Mesenchymal stem cell (in vitro differentiated cells and primary cell): ENCODE measurements around the gene CDH16.
"Not testable (repeated sequence)": the region's sequence is repeated elsewhere in the genome, so short reads cannot be mapped to it uniquely, and the experiment has no call there.

ENCODE experiments used
- DNase-seq: peaks from one replicate; pipeline ENCODE4 v3.0.0-alpha.2; 2013
- H2AFZ ChIP-seq: one replicate; pipeline ENCODE4 v1.6.1; 2013; ENCODE audit warnings: low read depth, mild to moderate bottlenecking, control low read depth, inconsistent platforms, low read length, moderate library complexity
- H2AK5ac ChIP-seq: 2 replicates; pipeline ENCODE4 v1.6.1; 2013; ENCODE audit warnings: low read length, moderate library complexity, mild to moderate bottlenecking, inconsistent platforms; ENCODE audit not compliant: severe bottlenecking
- H2BK120ac ChIP-seq: one replicate; pipeline ENCODE4 v1.6.1; 2013; ENCODE audit warnings: low read depth, mild to moderate bottlenecking, inconsistent platforms, low read length, moderate library complexity
- H2BK12ac ChIP-seq, 2 experiments: one replicate each; pipeline ENCODE4 v1.6.1; 2013; ENCODE audit warnings: inconsistent platforms in 2 of 2, low read length in 2 of 2, mild to moderate bottlenecking in 2 of 2, moderate library complexity in 2 of 2, control low read depth in 1 of 2
- H2BK15ac ChIP-seq: one replicate; pipeline ENCODE4 v1.6.1; 2013; ENCODE audit warnings: mild to moderate bottlenecking, low read depth, inconsistent platforms; ENCODE audit not compliant: poor library complexity, severe bottlenecking
- H2BK5ac ChIP-seq: 2 replicates; pipeline ENCODE4 v1.6.1; 2013; ENCODE audit warnings: low read depth, mild to moderate bottlenecking, low read length, control low read depth, inconsistent platforms; ENCODE audit not compliant: poor library complexity, severe bottlenecking
- H3K14ac ChIP-seq, 2 experiments: one replicate each; pipeline ENCODE4 v1.6.1; 2013; ENCODE audit warnings: inconsistent platforms in 2 of 2, low read length in 2 of 2, control low read depth in 1 of 2, mild to moderate bottlenecking in 1 of 2, moderate library complexity in 1 of 2
- H3K18ac ChIP-seq, 2 experiments: one replicate each; pipeline ENCODE4 v1.6.1; 2013; ENCODE audit warnings: inconsistent platforms in 2 of 2, low read length in 2 of 2, control low read depth in 1 of 2, low read depth in 1 of 2, mild to moderate bottlenecking in 1 of 2
- H3K23ac ChIP-seq, 2 experiments: one replicate each; pipeline ENCODE4 v1.6.1; 2013; ENCODE audit warnings: inconsistent platforms in 2 of 2, low read length in 2 of 2, mild to moderate bottlenecking in 2 of 2, moderate library complexity in 2 of 2, control low read depth in 1 of 2
- H3K27ac ChIP-seq: 2 replicates; pipeline ENCODE4 v1.5.1; 2013; ENCODE audit warnings: mild to moderate bottlenecking, moderate library complexity, low read length, control low read depth, inconsistent platforms; ENCODE audit not compliant: poor library complexity, severe bottlenecking
- H3K27me3 ChIP-seq, 2 experiments: 2 replicates each; pipeline versions ENCODE4 v1.6.1 to v1.7.0; 2013; ENCODE audit warnings: low read length in 2 of 2, mild to moderate bottlenecking in 2 of 2, moderate library complexity in 2 of 2, control low read depth in 1 of 2, inconsistent platforms in 1 of 2; ENCODE audit not compliant: control insufficient read depth in 1 of 2, insufficient read depth in 1 of 2
- H3K36me3 ChIP-seq, 2 experiments: 2 replicates each; pipeline versions ENCODE4 v1.6.1 to v1.7.0; 2013; ENCODE audit warnings: low read length in 2 of 2, control low read depth in 1 of 2, inconsistent platforms in 1 of 2, low read depth in 1 of 2, mild to moderate bottlenecking in 1 of 2; ENCODE audit not compliant: insufficient read depth in 2 of 2, control insufficient read depth in 1 of 2
- H3K4ac ChIP-seq, 2 experiments: one replicate each; pipeline ENCODE4 v1.6.1; 2013; ENCODE audit warnings: inconsistent platforms in 2 of 2, low read length in 2 of 2, mild to moderate bottlenecking in 2 of 2, moderate library complexity in 2 of 2, control low read depth in 1 of 2, low read depth in 1 of 2
- H3K4me1 ChIP-seq: 2 replicates; pipeline ENCODE4 v1.6.1; 2013; ENCODE audit warnings: low read depth, low read length, control low read depth; ENCODE audit not compliant: control insufficient read depth, insufficient read depth
- H3K4me2 ChIP-seq: 2 replicates; pipeline ENCODE4 v1.6.1; 2013; ENCODE audit warnings: low read length, mild to moderate bottlenecking, inconsistent platforms; ENCODE audit not compliant: poor library complexity, severe bottlenecking
- H3K4me3 ChIP-seq, 2 experiments: 2 replicates each; pipeline versions ENCODE4 v1.5.1 to v1.7.0; 2013; ENCODE audit warnings: low read length in 2 of 2, mild to moderate bottlenecking in 2 of 2, control low read depth in 1 of 2, low read depth in 1 of 2; ENCODE audit not compliant: insufficient read depth in 1 of 2
- H3K79me1 ChIP-seq: replicated peaks from 2 replicates; pipeline ENCODE4 v1.6.1; 2013; ENCODE audit warnings: mild to moderate bottlenecking, control low read depth, low read length, inconsistent platforms; ENCODE audit not compliant: poor library complexity, severe bottlenecking
- H3K9ac ChIP-seq: 2 replicates; pipeline ENCODE4 v1.7.0; 2013; ENCODE audit warnings: mild to moderate bottlenecking, low read length, moderate library complexity
- H3K9me3 ChIP-seq: 2 replicates; pipeline ENCODE4 v1.7.0; 2013; ENCODE audit warnings: mild to moderate bottlenecking, low read length; ENCODE audit not compliant: control insufficient read depth
- H4K8ac ChIP-seq: one replicate; pipeline ENCODE4 v1.6.1; 2013; ENCODE audit warnings: inconsistent platforms, mild to moderate bottlenecking, low read length, moderate library complexity
- H4K91ac ChIP-seq: one replicate; pipeline ENCODE4 v1.6.1; 2013; ENCODE audit warnings: mild to moderate bottlenecking, low read length, inconsistent platforms
- WGBS: methylation state at CpG from one replicate; pipeline ENCODE4 v1.1.7; 2013; ENCODE audit warnings: mixed read lengths; 5-methylcytosine and 5-hydroxymethylcytosine counted together

CDH16 gene

DNA sequence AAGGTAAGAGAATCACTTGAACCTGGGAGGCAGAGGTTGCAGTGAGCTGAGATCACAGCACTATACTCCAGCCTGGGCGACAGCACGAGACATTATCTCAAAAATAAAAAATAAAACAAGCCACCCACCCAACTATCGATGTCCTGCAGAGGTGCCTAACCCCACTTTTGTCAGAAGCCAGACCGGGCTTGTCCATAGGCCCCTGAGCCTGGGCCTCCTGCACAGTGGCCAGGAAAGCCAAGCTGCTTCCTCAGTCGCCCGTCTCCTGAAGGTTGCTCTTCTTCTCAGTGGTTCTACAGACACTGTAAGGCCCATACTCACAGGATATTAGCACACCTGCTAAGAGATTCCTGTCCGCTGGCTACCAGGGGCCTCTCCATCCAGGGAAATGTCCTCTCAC, 27.9 kb upstream of the CDH16 start:
- peaks cover 14 to 15% of the 10 kb centered on the region in 2 experiments for H3K27me3 ChIP-seq
- H2AFZ ChIP-seq, result no peak overlapping the region
- H4K91ac ChIP-seq, result no peak overlapping the region
- H2BK120ac ChIP-seq, result no peak overlapping the region
- H2AK5ac ChIP-seq, result no peak overlapping the region
- peaks cover 25 to 26% of the 10 kb centered on the region in 2 experiments for H3K36me3 ChIP-seq
- H3K18ac ChIP-seq, result no peak overlapping the region
- no peak overlapping the region for H3K9ac ChIP-seq
- H3K4me1 ChIP-seq, result peaks cover 7% of the 10 kb centered on the region
- WGBS, result 77% methylated on average over 7 of the region's 7 CpGs
- H3K4me2 ChIP-seq, result no peak overlapping the region
- no peak overlapping the region for H3K4ac ChIP-seq
- peaks cover 4% of the 10 kb centered on the region for H3K9me3 ChIP-seq
- no peak overlapping the region for H3K14ac ChIP-seq
- H3K27ac ChIP-seq, result no peak overlapping the region
- DNase-seq, result no peak
- H2BK12ac ChIP-seq, result no peak overlapping the region
- H3K4me3 ChIP-seq, result no peak overlapping the region
- no peaks in the 10 kb centered on the region for H3K79me1 ChIP-seq
- H2BK5ac ChIP-seq, result no peak overlapping the region
- H4K8ac ChIP-seq, result no peak overlapping the region
- H3K23ac ChIP-seq, result no peak overlapping the region
- H2BK15ac ChIP-seq, result no peak overlapping the region

GRCh38 chr16:66945939-66946338, 27.3 kb upstream of the CDH16 start:
- Histone ChIP-seq H2BK15ac (no peak overlapping the region), H3K23ac (no peak overlapping the region), H2AK5ac (no peak overlapping the region), H3K36me3 (peaks cover 31 to 32% of the 10 kb centered on the region in 2 experiments), H3K27ac (no peak overlapping the region), H2BK12ac (no peak overlapping the region), H3K14ac (no peak overlapping the region), H2BK120ac (no peak overlapping the region), H4K91ac (no peak overlapping the region), H3K9ac (no peak overlapping the region), H3K79me1 (no peaks in the 10 kb centered on the region), H2BK5ac (no peak overlapping the region), H3K4me1 (peaks cover 7% of the 10 kb centered on the region), H3K4ac (no peak overlapping the region), H3K27me3 (peaks cover 14 to 15% of the 10 kb centered on the region in 2 experiments), H2AFZ (no peak overlapping the region), H3K18ac (no peak overlapping the region), H4K8ac (no peak overlapping the region), H3K9me3 (no peaks in the 10 kb centered on the region), H3K4me2 (no peak overlapping the region), H3K4me3 (no peak overlapping the region)
- 94% methylated on average over 3 of the region's 4 CpGs for WGBS
- DNase-seq, result no peak

DNA sequence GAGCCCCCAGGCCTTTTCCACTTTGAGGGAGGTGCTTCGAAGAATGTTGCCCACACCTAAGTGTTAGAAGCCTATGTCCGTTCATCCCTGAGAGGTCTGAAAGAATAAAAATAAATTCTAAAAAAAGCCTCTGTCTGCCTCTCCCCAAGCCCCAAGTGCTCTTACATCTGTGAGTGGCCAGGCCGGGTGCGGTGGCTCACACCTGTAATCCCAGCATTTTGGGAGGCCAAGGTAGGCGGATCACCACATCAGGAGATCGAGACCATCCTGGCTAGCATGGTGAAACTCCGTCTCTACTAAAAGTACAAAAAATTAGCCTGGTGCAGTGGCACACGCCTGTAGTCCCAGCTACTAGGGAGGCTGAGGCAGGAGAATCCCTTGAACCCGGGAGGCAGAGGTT, 26.3 kb upstream of the CDH16 start:
- H3K9me3 ChIP-seq, H3K79me1 ChIP-seq, H3K18ac ChIP-seq, H3K27ac ChIP-seq, H4K91ac ChIP-seq, H2BK120ac ChIP-seq, H3K4ac ChIP-seq, H3K4me1 ChIP-seq, H3K14ac ChIP-seq, DNase-seq, H3K4me3 ChIP-seq, H2AK5ac ChIP-seq, H2AFZ ChIP-seq, H2BK15ac ChIP-seq, H3K4me2 ChIP-seq, H4K8ac ChIP-seq, H2BK5ac ChIP-seq, H3K23ac ChIP-seq, H2BK12ac ChIP-seq: not testable (repeated sequence)
- Histone ChIP-seq H3K27me3 (peaks cover 11 to 14% of the 10 kb centered on the region in 2 experiments), H3K36me3 (peaks cover 41 to 42% of the 10 kb centered on the region in 2 experiments), H3K9ac (peak overlapping the region; percentile 11)
- 97% methylated on average over 9 of the region's 9 CpGs for WGBS

DNA sequence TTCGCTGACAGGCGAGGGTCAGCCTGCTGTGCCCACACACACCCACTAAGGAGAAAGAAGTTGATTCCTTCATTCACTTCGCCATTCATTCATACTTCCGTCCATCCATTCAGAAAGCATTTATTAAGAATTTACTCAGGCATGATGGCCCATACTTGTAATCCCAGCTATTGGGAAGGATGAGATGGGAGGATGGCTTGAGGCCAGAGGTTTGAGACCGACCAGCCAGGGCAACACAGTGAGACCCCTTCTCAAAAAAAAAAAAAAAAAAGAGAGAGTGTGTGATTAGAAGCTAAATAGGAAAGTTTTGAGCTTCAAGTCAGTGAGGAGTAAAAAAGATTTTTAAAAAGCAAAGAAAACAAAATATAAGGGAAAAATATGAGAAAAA, 25.4 kb upstream of the CDH16 start:
- H2BK15ac ChIP-seq, result no peak overlapping the region
- peaks cover 7% of the 10 kb centered on the region for H3K4me1 ChIP-seq
- H3K23ac ChIP-seq, result no peak overlapping the region
- H3K36me3 ChIP-seq, result peaks cover 48 to 51% of the 10 kb centered on the region in 2 experiments
- H2AK5ac ChIP-seq, result no peak overlapping the region
- H3K4me2 ChIP-seq, result no peak overlapping the region
- 83% methylated on average over 3 of the region's 5 CpGs for WGBS
- no peak overlapping the region for H3K27ac ChIP-seq
- H3K18ac ChIP-seq, result no peak overlapping the region
- H3K79me1 ChIP-seq, result peaks cover 12% of the 10 kb centered on the region
- no peak overlapping the region for H2BK12ac ChIP-seq
- H3K27me3 ChIP-seq, result peaks cover 3 to 6% of the 10 kb centered on the region in 2 experiments
- no peaks in the 10 kb centered on the region for H3K9me3 ChIP-seq
- no peak overlapping the region for H2AFZ ChIP-seq
- no peak overlapping the region for H2BK120ac ChIP-seq
- no peak overlapping the region for H4K8ac ChIP-seq
- no peak for DNase-seq
- H3K14ac ChIP-seq, result no peak overlapping the region
- no peak overlapping the region for H3K9ac ChIP-seq
- no peak overlapping the region for H2BK5ac ChIP-seq
- no peak overlapping the region for H3K4ac ChIP-seq
- no peak overlapping the region for H4K91ac ChIP-seq
- H3K4me3 ChIP-seq, result no peak overlapping the region
